Keratinocyte (primary cell): Measurements from ENCODE around the gene KRTAP10-4. TPM values are rescaled to one million over a fixed set of nuclear protein-coding genes. Genes with fewer than 3 reads are reported as not detected.

ENCODE experiments used
- DNase-seq: peaks from one replicate; pipeline ENCODE4 v3.0.0-alpha.2; 2011; ENCODE audit warnings: low read depth, missing footprints, low spot score
- FAIRE-seq: peaks from 2 replicates; lab custom pipeline; 2011; peaks lifted over from hg19 to GRCh38; lab: Jason Lieb, UNC
- H2AFZ ChIP-seq: 2 replicates; pipeline ENCODE4 v1.6.0; 2012; ENCODE audit warnings: low read length, control low read depth, inconsistent platforms; ENCODE audit not compliant: control insufficient read depth
- H3K27ac ChIP-seq: 2 replicates; pipeline ENCODE4 v1.5.1; 2011; ENCODE audit warnings: low read length; ENCODE audit not compliant: control insufficient read depth, insufficient read depth
- H3K27me3 ChIP-seq: 3 replicates; pipeline ENCODE4 v1.6.0; 2011; ENCODE audit warnings: low read length; ENCODE audit not compliant: control insufficient read depth, insufficient read depth; ENCODE audit errors: extremely low read depth
- H3K36me3 ChIP-seq, 2 experiments: 2 replicates in 1 of 2; 3 replicates in 1 of 2; pipeline ENCODE4 v1.5.1; 2011; ENCODE audit warnings: low read length in 2 of 2, mild to moderate bottlenecking in 1 of 2; ENCODE audit not compliant: control insufficient read depth in 2 of 2, insufficient read depth in 2 of 2; ENCODE audit errors: extremely low read depth in 1 of 2
- H3K4me1 ChIP-seq: 3 replicates; pipeline ENCODE4 v1.5.1; 2011; ENCODE audit warnings: low read length; ENCODE audit not compliant: control insufficient read depth, insufficient read depth; ENCODE audit errors: extremely low read depth
- H3K4me2 ChIP-seq: 3 replicates; pipeline ENCODE4 v1.6.0; 2011; ENCODE audit warnings: low read depth, low read length; ENCODE audit not compliant: control insufficient read depth, insufficient read depth; ENCODE audit errors: extremely low read depth
- H3K4me3 ChIP-seq, 3 experiments: fragments of 200-600 bp in 1 of 3; sonication (generic) in 1 of 3; 2 replicates in 2 of 3; 3 replicates in 1 of 3; pipeline ENCODE4 v1.5.1; 2011 to 2016; ENCODE audit warnings: low read length in 3 of 3, mild to moderate bottlenecking in 3 of 3, control low read depth in 2 of 3, inconsistent platforms in 1 of 3, low read depth in 1 of 3, mixed read lengths in 1 of 3, mixed run types in 1 of 3, moderate library complexity in 1 of 3; ENCODE audit not compliant: control insufficient read depth in 2 of 3, insufficient read depth in 2 of 3; ENCODE audit errors: extremely low read depth in 1 of 3
- H3K79me2 ChIP-seq: 2 replicates; pipeline ENCODE4 v1.6.0; 2012; ENCODE audit warnings: low read length; ENCODE audit not compliant: control insufficient read depth, insufficient read depth
- H3K9ac ChIP-seq: 3 replicates; pipeline ENCODE4 v1.6.0; 2011; ENCODE audit warnings: low read length; ENCODE audit not compliant: control insufficient read depth, insufficient read depth; ENCODE audit errors: extremely low read depth
- H3K9me1 ChIP-seq: 3 replicates; pipeline ENCODE4 v1.6.0; 2011; ENCODE audit warnings: low read length; ENCODE audit not compliant: control insufficient read depth, insufficient read depth; ENCODE audit errors: extremely low read depth
- H3K9me3 ChIP-seq: 2 replicates; pipeline ENCODE4 v1.5.1; 2012; ENCODE audit warnings: low read depth, low read length; ENCODE audit not compliant: control insufficient read depth
- H4K20me1 ChIP-seq: 3 replicates; pipeline ENCODE4 v1.6.0; 2011; ENCODE audit warnings: low read length; ENCODE audit not compliant: control insufficient read depth, insufficient read depth; ENCODE audit errors: extremely low read depth
- EZH2 ChIP-seq: IDR thresholded peaks from one replicate; pipeline ENCODE4 v1.6.1; 2012; ENCODE audit warnings: inconsistent platforms, mild to moderate bottlenecking, low read length, moderate library complexity
- dilution Hi-C: fragments of 300-500 bp; cut with MboI; formaldehyde crosslinking; loops from one replicate; pipeline ENCODE4 v1.7.0; 2020; ENCODE audit warnings: low sequenced_read_pairs; ENCODE audit not compliant: extremely low pct_ligation_motif_present
- polyA plus RNA-seq, 5 experiments: library from polyadenylated mRNA; depleted of rRNA in 3 of 5; stranded (reverse) in 3 of 5; stranded (forward) in 1 of 5; unstranded in 1 of 5; fragments of >200 nt; gene quantifications; 1 replicate in 1 of 5; 2 replicates in 3 of 5; 3 replicates in 1 of 5; pipeline versions ENCODE4 v1.2.1 to v1.2.3, GENCODE V29; 2011 to 2012; ENCODE audit warnings: missing spikeins in 2 of 5, low read depth in 1 of 5, low replicate concordance in 1 of 5
- TF ChIP-seq, protein P1 (sequence below), 3 experiments: IDR thresholded peaks in 1 of 3; conservative IDR thresholded peaks in 1 of 3; optimal IDR thresholded peaks in 1 of 3; 2 replicates in 2 of 3; 3 replicates in 1 of 3; pipeline versions ENCODE3 to v1.5.1; 2011; ENCODE audit warnings: low read length in 3 of 3, mild to moderate bottlenecking in 3 of 3, moderate library complexity in 2 of 3, control low read depth in 1 of 3, inconsistent platforms in 1 of 3; ENCODE audit not compliant: insufficient read depth in 2 of 3; ENCODE audit errors: extremely low read depth in 1 of 3

The KRTAP10-4 gene
- polyA plus RNA-seq, 1 donor (not counting 4 experiments of a cell fraction or from before 2014, with no cell fraction given): not detected

DNA sequence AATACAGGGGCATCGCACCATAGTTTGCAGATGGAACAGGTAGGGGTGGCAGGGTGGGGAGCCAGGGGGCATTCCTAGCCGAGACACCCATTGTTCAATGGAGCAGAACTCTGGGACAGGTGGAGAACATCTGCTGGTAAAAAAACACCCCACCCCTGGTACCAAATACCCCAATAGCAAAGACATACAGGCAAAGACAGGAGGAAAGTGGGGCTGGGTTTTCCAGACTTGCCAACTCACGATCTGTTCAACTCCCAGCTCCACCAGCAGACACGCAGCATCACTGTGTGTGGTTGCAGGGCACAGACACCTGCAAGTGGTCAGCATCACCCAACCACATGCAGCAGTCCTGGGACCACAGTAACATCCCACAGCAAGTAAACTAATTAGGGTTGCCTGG, 38.0 kb downstream of the KRTAP10-4 start:
- H3K79me2 ChIP-seq: no peaks in the 10 kb centered on the region
- TF ChIP-seq, protein P1, sequence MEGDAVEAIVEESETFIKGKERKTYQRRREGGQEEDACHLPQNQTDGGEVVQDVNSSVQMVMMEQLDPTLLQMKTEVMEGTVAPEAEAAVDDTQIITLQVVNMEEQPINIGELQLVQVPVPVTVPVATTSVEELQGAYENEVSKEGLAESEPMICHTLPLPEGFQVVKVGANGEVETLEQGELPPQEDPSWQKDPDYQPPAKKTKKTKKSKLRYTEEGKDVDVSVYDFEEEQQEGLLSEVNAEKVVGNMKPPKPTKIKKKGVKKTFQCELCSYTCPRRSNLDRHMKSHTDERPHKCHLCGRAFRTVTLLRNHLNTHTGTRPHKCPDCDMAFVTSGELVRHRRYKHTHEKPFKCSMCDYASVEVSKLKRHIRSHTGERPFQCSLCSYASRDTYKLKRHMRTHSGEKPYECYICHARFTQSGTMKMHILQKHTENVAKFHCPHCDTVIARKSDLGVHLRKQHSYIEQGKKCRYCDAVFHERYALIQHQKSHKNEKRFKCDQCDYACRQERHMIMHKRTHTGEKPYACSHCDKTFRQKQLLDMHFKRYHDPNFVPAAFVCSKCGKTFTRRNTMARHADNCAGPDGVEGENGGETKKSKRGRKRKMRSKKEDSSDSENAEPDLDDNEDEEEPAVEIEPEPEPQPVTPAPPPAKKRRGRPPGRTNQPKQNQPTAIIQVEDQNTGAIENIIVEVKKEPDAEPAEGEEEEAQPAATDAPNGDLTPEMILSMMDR (optimal IDR thresholded peaks at IDR 0.05 in 1 of 3, IDR thresholded peaks at IDR 0.05 in 1 of 3, conservative IDR thresholded peaks at IDR 0.05 in 1 of 3; ENCODE audit: extremely low read depth in 1 of 3, insufficient read depth in 2 of 3, low read length in 3 of 3): no peak
- no peak for TF ChIP-seq EZH2
- no peak overlapping the region for H2AFZ ChIP-seq
- H3K9me1 ChIP-seq: no peaks in the 10 kb centered on the region
- H3K36me3 ChIP-seq: no peaks in the 10 kb centered on the region
- peaks cover 7% of the 10 kb centered on the region for H3K9me3 ChIP-seq
- dilution Hi-C loops: no loop called here
- H3K9ac ChIP-seq: no peak overlapping the region
- H3K27ac ChIP-seq: no peak overlapping the region
- H3K27me3 ChIP-seq: peaks cover 15% of the 10 kb centered on the region
- H3K4me3 ChIP-seq: no peak overlapping the region
- DNase-seq: no peak
- no peak for FAIRE-seq
- no peaks in the 10 kb centered on the region for H4K20me1 ChIP-seq
- H3K4me2 ChIP-seq: no peak overlapping the region
- H3K4me1 ChIP-seq: peaks cover 4% of the 10 kb centered on the region

GRCh38 chr21:44612029-44612486, 38.5 kb downstream of the KRTAP10-4 start, which contains the start of gene KRTAP10-8:
Gene KRTAP10-8, plus strand, starts transcription at chr21:44612079. Its CDS starts 22 bp downstream, at chr21:44612101.
- peaks cover 7% of the 10 kb centered on the region for H3K4me1 ChIP-seq
- DNase-seq (no peak), FAIRE-seq (no peak)
- no peak within 1 kb of the TSS for H3K27ac ChIP-seq
- H3K9ac ChIP-seq: no peak within 1 kb of the TSS
- TF ChIP-seq EZH2: no peak
- TF ChIP-seq, protein P1 (optimal IDR thresholded peaks at IDR 0.05 in 1 of 3, IDR thresholded peaks at IDR 0.05 in 1 of 3, conservative IDR thresholded peaks at IDR 0.05 in 1 of 3; ENCODE audit: extremely low read depth in 1 of 3, insufficient read depth in 2 of 3, low read length in 3 of 3): no peak
- dilution Hi-C loops: no loop called here
- no peaks in the 10 kb centered on the region for H3K36me3 ChIP-seq
- H3K4me3 ChIP-seq: no peak within 1 kb of the TSS
- no peaks in the 10 kb centered on the region for H3K9me1 ChIP-seq
- no peak within 1 kb of the TSS for H2AFZ ChIP-seq
- H3K9me3 ChIP-seq: peaks cover 7% of the 10 kb centered on the region
- no peak within 1 kb of the TSS for H3K4me2 ChIP-seq
- no peaks in the 10 kb centered on the region for H4K20me1 ChIP-seq
- H3K79me2 ChIP-seq: no peaks in the 10 kb centered on the region
- H3K27me3 ChIP-seq: peaks cover 19% of the 10 kb centered on the region
